ENCODE data around the gene CSRNP2. TPM values are rescaled to one million over a fixed set of nuclear protein-coding genes. Genes with fewer than 3 reads are reported as not detected.

The CSRNP2 gene
- total and polyA plus RNA-seq, 2 experiments from 2014 or later = 6.9 to 30.9 TPM

DNA sequence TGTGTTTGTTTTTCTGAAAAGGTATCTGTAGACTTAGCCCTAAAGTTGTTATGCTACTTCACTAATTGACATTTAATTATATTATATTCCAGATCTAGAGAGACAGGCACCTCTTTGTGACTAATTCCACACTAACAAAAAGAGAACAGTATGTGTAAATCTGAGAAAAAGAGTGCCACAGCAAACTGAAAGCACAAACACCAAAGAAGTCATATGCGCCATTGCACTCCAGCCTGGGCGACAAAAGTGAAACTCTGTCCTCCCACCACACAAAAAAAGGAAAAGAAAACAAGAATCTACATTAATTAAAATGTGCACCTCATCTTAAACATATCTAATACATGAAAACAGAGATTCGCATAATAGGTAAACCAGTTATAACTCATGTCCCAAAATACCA, 4.4 kb upstream of the CSRNP2 start:
- Mint-ChIP-seq H3K27ac (no peak overlapping the region), H3K27me3 (ENCODE audit: insufficient read depth, low read depth, poor library complexity) (peaks cover 7% of the 10 kb centered on the region), H3K4me3 (no peak overlapping the region), H3K9me3 (no peaks in the 10 kb centered on the region), H3K4me1 (no peaks in the 10 kb centered on the region), H3K36me3 (ENCODE audit: low read depth) (peaks cover 3% of the 10 kb centered on the region; the same call in 2 of the 3 replicates)
- H3K4me2 ChIP-seq = no peak overlapping the region
- TF ChIP-seq ZNF331 (CRISPR knock-in tag; IDR thresholded peaks at IDR 0.05; ENCODE audit: low read depth) (no peak), EZH2 (IDR thresholded peaks at IDR 0.05; ENCODE audit: low read depth, unreplicated experiment) (no peak), EZH2phosphoT487 (IDR thresholded peaks at IDR 0.05; ENCODE audit: unreplicated experiment) (no peak), POLR2AphosphoS5 (IDR thresholded peaks at IDR 0.05; ENCODE audit: low read depth) (no peak), CREB1 (CRISPR knock-in tag; IDR thresholded peaks at IDR 0.05; ENCODE audit: low read depth) (no peak), NANOG (IDR thresholded peaks at IDR 0.05; ENCODE audit: borderline replicate concordance) (no peak), ZNF114 (CRISPR knock-in tag; IDR thresholded peaks at IDR 0.05) (no peak), STAT1 (IDR thresholded peaks at IDR 0.05; ENCODE audit: unreplicated experiment) (no peak), JUNB (IDR thresholded peaks at IDR 0.05; ENCODE audit: unreplicated experiment) (no peak)
- TF ChIP-seq, protein P1, sequence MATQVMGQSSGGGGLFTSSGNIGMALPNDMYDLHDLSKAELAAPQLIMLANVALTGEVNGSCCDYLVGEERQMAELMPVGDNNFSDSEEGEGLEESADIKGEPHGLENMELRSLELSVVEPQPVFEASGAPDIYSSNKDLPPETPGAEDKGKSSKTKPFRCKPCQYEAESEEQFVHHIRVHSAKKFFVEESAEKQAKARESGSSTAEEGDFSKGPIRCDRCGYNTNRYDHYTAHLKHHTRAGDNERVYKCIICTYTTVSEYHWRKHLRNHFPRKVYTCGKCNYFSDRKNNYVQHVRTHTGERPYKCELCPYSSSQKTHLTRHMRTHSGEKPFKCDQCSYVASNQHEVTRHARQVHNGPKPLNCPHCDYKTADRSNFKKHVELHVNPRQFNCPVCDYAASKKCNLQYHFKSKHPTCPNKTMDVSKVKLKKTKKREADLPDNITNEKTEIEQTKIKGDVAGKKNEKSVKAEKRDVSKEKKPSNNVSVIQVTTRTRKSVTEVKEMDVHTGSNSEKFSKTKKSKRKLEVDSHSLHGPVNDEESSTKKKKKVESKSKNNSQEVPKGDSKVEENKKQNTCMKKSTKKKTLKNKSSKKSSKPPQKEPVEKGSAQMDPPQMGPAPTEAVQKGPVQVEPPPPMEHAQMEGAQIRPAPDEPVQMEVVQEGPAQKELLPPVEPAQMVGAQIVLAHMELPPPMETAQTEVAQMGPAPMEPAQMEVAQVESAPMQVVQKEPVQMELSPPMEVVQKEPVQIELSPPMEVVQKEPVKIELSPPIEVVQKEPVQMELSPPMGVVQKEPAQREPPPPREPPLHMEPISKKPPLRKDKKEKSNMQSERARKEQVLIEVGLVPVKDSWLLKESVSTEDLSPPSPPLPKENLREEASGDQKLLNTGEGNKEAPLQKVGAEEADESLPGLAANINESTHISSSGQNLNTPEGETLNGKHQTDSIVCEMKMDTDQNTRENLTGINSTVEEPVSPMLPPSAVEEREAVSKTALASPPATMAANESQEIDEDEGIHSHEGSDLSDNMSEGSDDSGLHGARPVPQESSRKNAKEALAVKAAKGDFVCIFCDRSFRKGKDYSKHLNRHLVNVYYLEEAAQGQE (IDR thresholded peaks at IDR 0.05; ENCODE audit: unreplicated experiment) = no peak
- TF ChIP-seq, protein P2, sequence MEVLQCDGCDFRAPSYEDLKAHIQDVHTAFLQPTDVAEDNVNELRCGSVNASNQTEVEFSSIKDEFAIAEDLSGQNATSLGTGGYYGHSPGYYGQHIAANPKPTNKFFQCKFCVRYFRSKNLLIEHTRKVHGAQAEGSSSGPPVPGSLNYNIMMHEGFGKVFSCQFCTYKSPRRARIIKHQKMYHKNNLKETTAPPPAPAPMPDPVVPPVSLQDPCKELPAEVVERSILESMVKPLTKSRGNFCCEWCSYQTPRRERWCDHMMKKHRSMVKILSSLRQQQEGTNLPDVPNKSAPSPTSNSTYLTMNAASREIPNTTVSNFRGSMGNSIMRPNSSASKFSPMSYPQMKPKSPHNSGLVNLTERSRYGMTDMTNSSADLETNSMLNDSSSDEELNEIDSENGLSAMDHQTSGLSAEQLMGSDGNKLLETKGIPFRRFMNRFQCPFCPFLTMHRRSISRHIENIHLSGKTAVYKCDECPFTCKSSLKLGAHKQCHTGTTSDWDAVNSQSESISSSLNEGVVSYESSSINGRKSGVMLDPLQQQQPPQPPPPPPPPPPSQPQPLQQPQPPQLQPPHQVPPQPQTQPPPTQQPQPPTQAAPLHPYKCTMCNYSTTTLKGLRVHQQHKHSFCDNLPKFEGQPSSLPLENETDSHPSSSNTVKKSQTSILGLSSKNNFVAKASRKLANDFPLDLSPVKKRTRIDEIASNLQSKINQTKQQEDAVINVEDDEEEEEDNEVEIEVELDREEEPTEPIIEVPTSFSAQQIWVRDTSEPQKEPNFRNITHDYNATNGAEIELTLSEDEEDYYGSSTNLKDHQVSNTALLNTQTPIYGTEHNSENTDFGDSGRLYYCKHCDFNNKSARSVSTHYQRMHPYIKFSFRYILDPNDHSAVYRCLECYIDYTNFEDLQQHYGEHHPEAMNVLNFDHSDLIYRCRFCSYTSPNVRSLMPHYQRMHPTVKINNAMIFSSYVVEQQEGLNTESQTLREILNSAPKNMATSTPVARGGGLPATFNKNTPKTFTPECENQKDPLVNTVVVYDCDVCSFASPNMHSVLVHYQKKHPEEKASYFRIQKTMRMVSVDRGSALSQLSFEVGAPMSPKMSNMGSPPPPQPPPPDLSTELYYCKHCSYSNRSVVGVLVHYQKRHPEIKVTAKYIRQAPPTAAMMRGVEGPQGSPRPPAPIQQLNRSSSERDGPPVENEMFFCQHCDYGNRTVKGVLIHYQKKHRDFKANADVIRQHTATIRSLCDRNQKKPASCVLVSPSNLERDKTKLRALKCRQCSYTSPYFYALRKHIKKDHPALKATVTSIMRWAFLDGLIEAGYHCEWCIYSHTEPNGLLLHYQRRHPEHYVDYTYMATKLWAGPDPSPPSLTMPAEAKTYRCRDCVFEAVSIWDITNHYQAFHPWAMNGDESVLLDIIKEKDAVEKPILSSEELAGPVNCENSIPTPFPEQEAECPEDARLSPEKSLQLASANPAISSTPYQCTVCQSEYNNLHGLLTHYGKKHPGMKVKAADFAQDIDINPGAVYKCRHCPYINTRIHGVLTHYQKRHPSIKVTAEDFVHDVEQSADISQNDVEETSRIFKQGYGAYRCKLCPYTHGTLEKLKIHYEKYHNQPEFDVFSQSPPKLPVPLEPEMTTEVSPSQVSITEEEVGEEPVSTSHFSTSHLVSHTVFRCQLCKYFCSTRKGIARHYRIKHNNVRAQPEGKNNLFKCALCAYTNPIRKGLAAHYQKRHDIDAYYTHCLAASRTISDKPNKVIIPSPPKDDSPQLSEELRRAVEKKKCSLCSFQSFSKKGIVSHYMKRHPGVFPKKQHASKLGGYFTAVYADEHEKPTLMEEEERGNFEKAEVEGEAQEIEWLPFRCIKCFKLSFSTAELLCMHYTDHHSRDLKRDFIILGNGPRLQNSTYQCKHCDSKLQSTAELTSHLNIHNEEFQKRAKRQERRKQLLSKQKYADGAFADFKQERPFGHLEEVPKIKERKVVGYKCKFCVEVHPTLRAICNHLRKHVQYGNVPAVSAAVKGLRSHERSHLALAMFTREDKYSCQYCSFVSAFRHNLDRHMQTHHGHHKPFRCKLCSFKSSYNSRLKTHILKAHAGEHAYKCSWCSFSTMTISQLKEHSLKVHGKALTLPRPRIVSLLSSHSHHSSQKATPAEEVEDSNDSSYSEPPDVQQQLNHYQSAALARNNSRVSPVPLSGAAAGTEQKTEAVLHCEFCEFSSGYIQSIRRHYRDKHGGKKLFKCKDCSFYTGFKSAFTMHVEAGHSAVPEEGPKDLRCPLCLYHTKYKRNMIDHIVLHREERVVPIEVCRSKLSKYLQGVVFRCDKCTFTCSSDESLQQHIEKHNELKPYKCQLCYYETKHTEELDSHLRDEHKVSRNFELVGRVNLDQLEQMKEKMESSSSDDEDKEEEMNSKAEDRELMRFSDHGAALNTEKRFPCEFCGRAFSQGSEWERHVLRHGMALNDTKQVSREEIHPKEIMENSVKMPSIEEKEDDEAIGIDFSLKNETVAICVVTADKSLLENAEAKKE (CRISPR knock-in tag; IDR thresholded peaks at IDR 0.05) = no peak
- TF ChIP-seq, protein P3, sequence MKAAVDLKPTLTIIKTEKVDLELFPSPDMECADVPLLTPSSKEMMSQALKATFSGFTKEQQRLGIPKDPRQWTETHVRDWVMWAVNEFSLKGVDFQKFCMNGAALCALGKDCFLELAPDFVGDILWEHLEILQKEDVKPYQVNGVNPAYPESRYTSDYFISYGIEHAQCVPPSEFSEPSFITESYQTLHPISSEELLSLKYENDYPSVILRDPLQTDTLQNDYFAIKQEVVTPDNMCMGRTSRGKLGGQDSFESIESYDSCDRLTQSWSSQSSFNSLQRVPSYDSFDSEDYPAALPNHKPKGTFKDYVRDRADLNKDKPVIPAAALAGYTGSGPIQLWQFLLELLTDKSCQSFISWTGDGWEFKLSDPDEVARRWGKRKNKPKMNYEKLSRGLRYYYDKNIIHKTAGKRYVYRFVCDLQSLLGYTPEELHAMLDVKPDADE (IDR thresholded peaks at IDR 0.05) = no peak
- TF ChIP-seq, protein P4, sequence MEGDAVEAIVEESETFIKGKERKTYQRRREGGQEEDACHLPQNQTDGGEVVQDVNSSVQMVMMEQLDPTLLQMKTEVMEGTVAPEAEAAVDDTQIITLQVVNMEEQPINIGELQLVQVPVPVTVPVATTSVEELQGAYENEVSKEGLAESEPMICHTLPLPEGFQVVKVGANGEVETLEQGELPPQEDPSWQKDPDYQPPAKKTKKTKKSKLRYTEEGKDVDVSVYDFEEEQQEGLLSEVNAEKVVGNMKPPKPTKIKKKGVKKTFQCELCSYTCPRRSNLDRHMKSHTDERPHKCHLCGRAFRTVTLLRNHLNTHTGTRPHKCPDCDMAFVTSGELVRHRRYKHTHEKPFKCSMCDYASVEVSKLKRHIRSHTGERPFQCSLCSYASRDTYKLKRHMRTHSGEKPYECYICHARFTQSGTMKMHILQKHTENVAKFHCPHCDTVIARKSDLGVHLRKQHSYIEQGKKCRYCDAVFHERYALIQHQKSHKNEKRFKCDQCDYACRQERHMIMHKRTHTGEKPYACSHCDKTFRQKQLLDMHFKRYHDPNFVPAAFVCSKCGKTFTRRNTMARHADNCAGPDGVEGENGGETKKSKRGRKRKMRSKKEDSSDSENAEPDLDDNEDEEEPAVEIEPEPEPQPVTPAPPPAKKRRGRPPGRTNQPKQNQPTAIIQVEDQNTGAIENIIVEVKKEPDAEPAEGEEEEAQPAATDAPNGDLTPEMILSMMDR (conservative IDR thresholded peaks at IDR 0.05; ENCODE audit: low read depth in 2 of 2) = no peak
- H3K4me3 ChIP-seq = no peak overlapping the region
- H3K79me2 ChIP-seq (replicated peaks; ENCODE audit: insufficient read depth) = no peaks in the 10 kb centered on the region
- H2AFZ ChIP-seq = no peak overlapping the region
- H4K20me1 ChIP-seq (replicated peaks; ENCODE audit: insufficient read depth) = no peaks in the 10 kb centered on the region
- H3F3A ChIP-seq (replicated peaks; ENCODE audit: low read depth) = peaks cover 5% of the 10 kb centered on the region; the same call in 1 of the 2 replicates
- no peak overlapping the region for H3K27ac ChIP-seq (ENCODE audit: low read depth)
- no peaks in the 10 kb centered on the region for H3K36me3 ChIP-seq (ENCODE audit: insufficient read depth)
- no peaks in the 10 kb centered on the region for H3K9me2 ChIP-seq (ENCODE audit: insufficient read depth)
- ATAC-seq (no peak), DNase-seq (ENCODE audit: low spot score) (no peak)
- H3K27me3 ChIP-seq (ENCODE audit: insufficient read depth) = no peaks in the 10 kb centered on the region
- H3K4me1 ChIP-seq (ENCODE audit: insufficient read depth) = no peaks in the 10 kb centered on the region
